HL-60 (cell line): ENCODE measurements around the gene PTPRN2.

Experiments used
- DNase-seq, 2 experiments: peaks; one replicate each; pipeline ENCODE4 v3.0.0-alpha.2; 2010 to 2020; ENCODE audit warnings: low read depth in 1 of 2, low spot score in 1 of 2
- H3K27ac ChIP-seq: fragments of 250-450 bp; sonication (Bioruptor Pico); replicated peaks from 2 replicates; pipeline ENCODE4 v1.5.1; 2020; ENCODE audit warnings: mild to moderate bottlenecking, moderate library complexity
- H3K27me3 ChIP-seq: fragments of 250-450 bp; sonication (Bioruptor Pico); 2 replicates; pipeline ENCODE4 v1.5.1; 2021; ENCODE audit warnings: mild to moderate bottlenecking, moderate library complexity; ENCODE audit not compliant: insufficient read depth, poor library complexity, severe bottlenecking
- H3K4me3 ChIP-seq: replicated peaks from 2 replicates; pipeline ENCODE4 v1.5.1; 2011; ENCODE audit warnings: mild to moderate bottlenecking, control low read depth, low read length; ENCODE audit not compliant: insufficient read depth
- GABPA ChIP-seq: IDR thresholded peaks from 2 replicates; pipeline ENCODE4 v1.6.1; 2012; ENCODE audit warnings: low read depth
- POLR2AphosphoS5 ChIP-seq: IDR thresholded peaks from 2 replicates; pipeline ENCODE4 v1.6.1; 2012; ENCODE audit warnings: low read depth
- SPI1 ChIP-seq: IDR thresholded peaks from 2 replicates; pipeline ENCODE4 v1.6.1; 2012; ENCODE audit warnings: low read depth, mild to moderate bottlenecking, borderline replicate concordance
- TF ChIP-seq, protein P1 (sequence below): IDR thresholded peaks from 2 replicates; pipeline ENCODE4 v1.6.1; 2012; ENCODE audit warnings: low read depth; ENCODE audit not compliant: insufficient replicate concordance
- TF ChIP-seq, protein P2 (sequence below): IDR thresholded peaks from one replicate; pipeline ENCODE4 v1.5.1; 2011; ENCODE audit warnings: low read length, control low read depth, inconsistent platforms; ENCODE audit not compliant: insufficient read depth

PTPRN2 gene

DNA sequence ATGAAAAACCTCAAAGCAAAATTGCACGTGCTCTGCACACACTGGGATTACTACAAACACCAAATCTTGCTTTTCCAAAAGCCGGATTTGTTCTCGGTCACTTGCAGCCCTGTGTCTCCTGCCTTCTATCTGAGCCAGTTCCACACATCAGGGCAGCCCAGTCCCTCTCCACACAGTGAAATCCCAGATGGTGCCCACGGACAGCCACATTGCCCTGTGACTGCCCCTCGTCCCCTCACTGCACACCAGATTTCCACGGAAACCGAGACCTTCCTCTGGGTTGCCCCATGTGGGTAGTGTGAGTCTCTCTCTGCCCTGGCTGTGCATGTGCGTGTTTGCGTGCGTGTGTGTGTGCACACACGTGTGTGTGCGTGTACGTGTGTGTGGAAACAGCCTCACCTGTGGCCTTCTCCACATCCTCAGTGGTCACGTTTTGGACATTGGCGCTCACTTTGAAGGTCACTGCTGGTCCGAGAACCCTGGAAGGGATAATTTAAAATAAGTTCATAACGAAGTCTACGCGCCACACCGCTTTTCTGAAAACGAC is 506.7 kb downstream of the PTPRN2 start:
- TF ChIP-seq, protein P1, sequence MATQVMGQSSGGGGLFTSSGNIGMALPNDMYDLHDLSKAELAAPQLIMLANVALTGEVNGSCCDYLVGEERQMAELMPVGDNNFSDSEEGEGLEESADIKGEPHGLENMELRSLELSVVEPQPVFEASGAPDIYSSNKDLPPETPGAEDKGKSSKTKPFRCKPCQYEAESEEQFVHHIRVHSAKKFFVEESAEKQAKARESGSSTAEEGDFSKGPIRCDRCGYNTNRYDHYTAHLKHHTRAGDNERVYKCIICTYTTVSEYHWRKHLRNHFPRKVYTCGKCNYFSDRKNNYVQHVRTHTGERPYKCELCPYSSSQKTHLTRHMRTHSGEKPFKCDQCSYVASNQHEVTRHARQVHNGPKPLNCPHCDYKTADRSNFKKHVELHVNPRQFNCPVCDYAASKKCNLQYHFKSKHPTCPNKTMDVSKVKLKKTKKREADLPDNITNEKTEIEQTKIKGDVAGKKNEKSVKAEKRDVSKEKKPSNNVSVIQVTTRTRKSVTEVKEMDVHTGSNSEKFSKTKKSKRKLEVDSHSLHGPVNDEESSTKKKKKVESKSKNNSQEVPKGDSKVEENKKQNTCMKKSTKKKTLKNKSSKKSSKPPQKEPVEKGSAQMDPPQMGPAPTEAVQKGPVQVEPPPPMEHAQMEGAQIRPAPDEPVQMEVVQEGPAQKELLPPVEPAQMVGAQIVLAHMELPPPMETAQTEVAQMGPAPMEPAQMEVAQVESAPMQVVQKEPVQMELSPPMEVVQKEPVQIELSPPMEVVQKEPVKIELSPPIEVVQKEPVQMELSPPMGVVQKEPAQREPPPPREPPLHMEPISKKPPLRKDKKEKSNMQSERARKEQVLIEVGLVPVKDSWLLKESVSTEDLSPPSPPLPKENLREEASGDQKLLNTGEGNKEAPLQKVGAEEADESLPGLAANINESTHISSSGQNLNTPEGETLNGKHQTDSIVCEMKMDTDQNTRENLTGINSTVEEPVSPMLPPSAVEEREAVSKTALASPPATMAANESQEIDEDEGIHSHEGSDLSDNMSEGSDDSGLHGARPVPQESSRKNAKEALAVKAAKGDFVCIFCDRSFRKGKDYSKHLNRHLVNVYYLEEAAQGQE, result no peak
- TF ChIP-seq SPI1 (no peak), GABPA (no peak), POLR2AphosphoS5 (no peak)
- TF ChIP-seq, protein P2, sequence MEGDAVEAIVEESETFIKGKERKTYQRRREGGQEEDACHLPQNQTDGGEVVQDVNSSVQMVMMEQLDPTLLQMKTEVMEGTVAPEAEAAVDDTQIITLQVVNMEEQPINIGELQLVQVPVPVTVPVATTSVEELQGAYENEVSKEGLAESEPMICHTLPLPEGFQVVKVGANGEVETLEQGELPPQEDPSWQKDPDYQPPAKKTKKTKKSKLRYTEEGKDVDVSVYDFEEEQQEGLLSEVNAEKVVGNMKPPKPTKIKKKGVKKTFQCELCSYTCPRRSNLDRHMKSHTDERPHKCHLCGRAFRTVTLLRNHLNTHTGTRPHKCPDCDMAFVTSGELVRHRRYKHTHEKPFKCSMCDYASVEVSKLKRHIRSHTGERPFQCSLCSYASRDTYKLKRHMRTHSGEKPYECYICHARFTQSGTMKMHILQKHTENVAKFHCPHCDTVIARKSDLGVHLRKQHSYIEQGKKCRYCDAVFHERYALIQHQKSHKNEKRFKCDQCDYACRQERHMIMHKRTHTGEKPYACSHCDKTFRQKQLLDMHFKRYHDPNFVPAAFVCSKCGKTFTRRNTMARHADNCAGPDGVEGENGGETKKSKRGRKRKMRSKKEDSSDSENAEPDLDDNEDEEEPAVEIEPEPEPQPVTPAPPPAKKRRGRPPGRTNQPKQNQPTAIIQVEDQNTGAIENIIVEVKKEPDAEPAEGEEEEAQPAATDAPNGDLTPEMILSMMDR, result no peak
- no peak for DNase-seq
- Histone ChIP-seq H3K27ac (no peak overlapping the region), H3K4me3 (no peak overlapping the region), H3K27me3 (no peaks in the 10 kb centered on the region)

DNA sequence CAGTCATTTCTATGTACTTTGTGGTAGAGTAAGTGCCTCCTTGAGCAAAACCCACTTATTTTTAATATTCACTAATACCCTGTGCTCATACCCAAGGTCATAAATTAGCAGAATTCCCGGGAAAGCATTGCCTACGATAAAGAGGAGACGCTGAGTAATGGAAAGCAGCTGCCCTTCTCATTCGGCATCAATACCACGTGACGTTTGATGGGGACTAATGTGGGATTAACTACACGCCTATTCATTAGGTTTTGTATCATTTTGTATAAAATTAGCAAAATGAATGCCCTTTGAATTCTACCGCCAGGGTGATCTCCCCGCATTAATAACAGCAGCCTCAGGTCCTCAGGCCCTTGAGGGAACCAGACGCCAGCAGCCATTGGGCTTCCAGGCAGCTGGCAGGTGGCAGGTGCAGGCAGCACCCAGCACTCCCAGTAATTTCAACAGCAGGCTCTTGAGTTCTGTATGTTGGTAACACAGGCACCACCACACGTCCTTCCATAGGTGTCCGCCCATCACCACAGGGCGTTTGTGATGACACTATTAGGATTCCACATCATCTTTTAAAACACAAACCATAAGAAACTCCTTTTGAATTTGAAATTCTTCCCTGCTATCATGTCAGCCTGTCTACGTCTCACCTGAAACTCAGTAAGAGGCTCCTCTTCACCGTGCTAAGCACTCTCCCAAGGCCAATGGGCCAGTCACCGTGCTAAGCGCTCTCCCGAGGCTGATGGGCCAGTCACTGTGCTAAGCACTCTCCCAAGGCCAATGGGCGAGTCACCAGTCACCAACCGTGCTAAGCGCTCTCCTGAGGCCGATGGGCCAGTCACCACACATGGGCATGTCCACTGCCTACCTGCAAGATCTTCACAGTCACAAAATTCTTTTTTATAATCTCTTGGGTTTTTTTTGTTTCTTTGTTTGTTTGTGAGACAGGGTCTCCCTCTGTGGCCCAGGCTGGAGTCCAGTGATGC is 509.4 kb downstream of the PTPRN2 start:
- Histone ChIP-seq H3K27ac (no peak overlapping the region), H3K27me3 (no peaks in the 10 kb centered on the region), H3K4me3 (no peak overlapping the region)
- no peak for DNase-seq
- no peak for TF ChIP-seq GABPA

DNA sequence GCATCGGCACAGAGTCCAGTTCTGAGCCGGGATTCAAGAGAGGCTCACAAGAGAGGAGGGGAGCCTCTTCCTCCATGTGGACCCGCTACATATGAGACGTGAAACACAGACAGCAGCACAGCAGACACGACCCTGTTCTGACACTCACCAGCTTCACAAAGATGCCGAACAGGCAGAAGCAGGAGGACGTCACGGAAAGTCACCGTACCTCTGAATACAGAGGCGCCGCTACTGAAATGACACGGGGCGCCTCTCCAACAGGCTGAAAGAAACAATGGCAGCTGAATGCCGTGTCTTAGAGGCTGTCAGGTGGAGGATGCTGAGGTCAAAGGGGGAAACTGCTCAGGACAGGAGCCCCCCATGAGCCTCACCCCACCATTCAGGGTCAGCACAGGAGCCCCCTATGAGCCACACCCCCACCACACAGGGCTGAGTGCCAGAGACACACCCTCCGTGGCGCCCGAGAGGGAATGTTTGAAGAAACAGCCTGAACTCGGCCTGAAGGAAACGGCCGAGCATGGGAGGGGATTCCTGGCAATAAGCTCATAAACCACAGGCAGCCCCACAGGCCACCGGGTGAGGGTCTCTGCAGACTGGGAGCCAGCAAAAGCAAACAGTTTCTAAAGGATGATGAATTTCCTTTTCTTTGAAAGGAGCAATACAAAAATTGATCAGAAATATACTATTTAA is 510.3 kb downstream of the PTPRN2 start:
- TF ChIP-seq, protein P1, result no peak
- no peak for TF ChIP-seq SPI1
- TF ChIP-seq GABPA, result no peak
- TF ChIP-seq POLR2AphosphoS5, result no peak
- TF ChIP-seq, protein P2, result no peak
- no peak overlapping the region for H3K4me3 ChIP-seq
- no peaks in the 10 kb centered on the region for H3K27me3 ChIP-seq
- H3K27ac ChIP-seq, result no peak overlapping the region
- DNase-seq, result no peak

DNA sequence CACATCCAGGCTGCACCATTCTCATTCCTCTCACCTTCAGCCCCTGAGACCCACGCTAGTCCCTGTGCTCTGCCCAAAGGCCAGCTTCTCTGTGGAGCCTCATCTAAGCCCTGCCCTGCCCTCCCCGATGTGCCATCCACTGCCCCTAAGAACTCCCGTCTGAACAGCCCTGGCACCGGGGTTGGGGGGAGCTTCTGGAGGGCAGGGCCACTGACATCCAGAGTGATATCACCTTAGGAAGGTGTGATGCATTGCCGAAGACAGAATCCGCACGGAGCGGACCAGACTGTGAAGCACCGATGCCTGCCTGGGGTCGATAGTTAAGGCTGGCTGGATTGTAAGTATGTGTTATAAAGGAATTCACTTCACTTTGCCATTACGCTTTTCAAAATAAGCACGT is 511.0 kb downstream of the PTPRN2 start:
- Histone ChIP-seq H3K4me3 (no peak overlapping the region), H3K27me3 (no peaks in the 10 kb centered on the region), H3K27ac (no peak overlapping the region)
- no peak for DNase-seq
- TF ChIP-seq SPI1, result no peak
- TF ChIP-seq, protein P2, result no peak
- TF ChIP-seq GABPA, result no peak
- TF ChIP-seq, protein P1, result no peak
- no peak for TF ChIP-seq POLR2AphosphoS5
